Pancreas (tissue), 10 donors: Measurements from ENCODE around the gene AIF1L. TPM values are rescaled to one million over a fixed set of nuclear protein-coding genes. Genes with fewer than 3 reads are reported as not detected.

Experiments
- ATAC-seq, 4 donors: fragments of 200-7000 bp; cut with Tn5 transposase; one replicate each; pipeline versions ENCODE4 v1.8.0 to v1.9.1; 2020; ENCODE audit warnings: mild to moderate bottlenecking in 4 of 4, moderate library complexity in 4 of 4
- DNase-seq, 6 donors: peaks; one replicate each; pipeline ENCODE4 v3.0.0-alpha.2; 2020
- FAIRE-seq: peaks from 2 replicates; lab custom pipeline; 2012; peaks lifted over from hg19 to GRCh38; lab: Jason Lieb, UNC
- H3K27ac ChIP-seq, 4 donors: fragments of 200-600 bp; sonication (generic); 1 replicate in 3 of 4; 2 replicates in 1 of 4; pipeline versions ENCODE4 v1.5.0 to v1.8.0; 2020
- H3K27me3 ChIP-seq, 4 donors: fragments of 200-600 bp; one replicate each; pipeline ENCODE4 v1.8.0; 2021
- H3K36me3 ChIP-seq, 3 donors: fragments of 200-600 bp; sonication (generic) in 1 of 3; one replicate each; pipeline versions ENCODE4 v1.5.0 to v1.8.0; 2020 to 2021
- H3K4me1 ChIP-seq, 3 donors: fragments of 200-600 bp; one replicate each; pipeline ENCODE4 v1.8.0; 2021
- H3K4me3 ChIP-seq, 4 donors: fragments of 200-600 bp; sonication (generic) in 2 of 4; one replicate each; pipeline versions ENCODE4 v1.5.0 to v1.8.0; 2020 to 2021
- H3K9me3 ChIP-seq, 4 donors: fragments of 200-600 bp; one replicate each; pipeline ENCODE4 v1.8.0; 2021
- WGBS, 2 donors: extraction: QIAGEN DNeasy Blood & Tissue Kit; methylation state at CpG; one replicate each; pipeline ENCODE4 v1.1.7; 2013; 5-methylcytosine and 5-hydroxymethylcytosine counted together
- intact Hi-C, 3 donors: fragments of 100-400 bp; cut with DNase I; formaldehyde crosslinking; loops; one replicate each; pipeline versions ENCODE4 v1.11.1 to v1.14.2; 2022
- polyA plus RNA-seq, 2 donors: library from polyadenylated mRNA; stranded (reverse); fragments of 200-250 nt; gene quantifications; one replicate each; pipeline ENCODE4 v1.2.3, GENCODE V29; 2013
- total RNA-seq, 6 donors: library from RNA; stranded (reverse); fragmentation: NEBNext Ultra II Directional in 4 of 6; extraction: Animal tissue kit (Norgen Biotek cat#: 25700) in 4 of 6; gene quantifications; one replicate each; pipeline versions ENCODE4 v1.2.1 to v1.2.4, GENCODE V29; 2021 to 2023
- TF ChIP-seq, protein P1 (sequence below), 4 donors: fragments of 200-600 bp; sonication (generic) in 3 of 4; IDR thresholded peaks; one replicate each; pipeline versions ENCODE4 v1.5.0 to v1.8.0; 2021; ENCODE audit warnings: antibody characterized with exemption in 4 of 4
- donor health status: healthy with polysubstance abuse.
- donor health status: DM: no; HTN: no; CAD: no; lungs with moderate emphysema.
- donor health status: DM: no; HTN: no; CAD: no.
- donor health status: control.
- donor health status: control.
- donor health status: Bipolar disorder and iron deficiency.
- donor health status: DM: yes; HTN: yes; CAD: no.
- donor health status: DM: no; HTN: no; CAD: no.
- donor health status: DM: no; HTN: no; CAD: no.
- donor health status: DM: yes; HTN: yes; CAD: no.

The AIF1L gene
- total RNA-seq (1 to 10 TPM; 2.4 to 5.0 (median 3.8) TPM), polyA plus RNA-seq (1 to 10 TPM; 4.0 to 4.6 TPM)

DNA sequence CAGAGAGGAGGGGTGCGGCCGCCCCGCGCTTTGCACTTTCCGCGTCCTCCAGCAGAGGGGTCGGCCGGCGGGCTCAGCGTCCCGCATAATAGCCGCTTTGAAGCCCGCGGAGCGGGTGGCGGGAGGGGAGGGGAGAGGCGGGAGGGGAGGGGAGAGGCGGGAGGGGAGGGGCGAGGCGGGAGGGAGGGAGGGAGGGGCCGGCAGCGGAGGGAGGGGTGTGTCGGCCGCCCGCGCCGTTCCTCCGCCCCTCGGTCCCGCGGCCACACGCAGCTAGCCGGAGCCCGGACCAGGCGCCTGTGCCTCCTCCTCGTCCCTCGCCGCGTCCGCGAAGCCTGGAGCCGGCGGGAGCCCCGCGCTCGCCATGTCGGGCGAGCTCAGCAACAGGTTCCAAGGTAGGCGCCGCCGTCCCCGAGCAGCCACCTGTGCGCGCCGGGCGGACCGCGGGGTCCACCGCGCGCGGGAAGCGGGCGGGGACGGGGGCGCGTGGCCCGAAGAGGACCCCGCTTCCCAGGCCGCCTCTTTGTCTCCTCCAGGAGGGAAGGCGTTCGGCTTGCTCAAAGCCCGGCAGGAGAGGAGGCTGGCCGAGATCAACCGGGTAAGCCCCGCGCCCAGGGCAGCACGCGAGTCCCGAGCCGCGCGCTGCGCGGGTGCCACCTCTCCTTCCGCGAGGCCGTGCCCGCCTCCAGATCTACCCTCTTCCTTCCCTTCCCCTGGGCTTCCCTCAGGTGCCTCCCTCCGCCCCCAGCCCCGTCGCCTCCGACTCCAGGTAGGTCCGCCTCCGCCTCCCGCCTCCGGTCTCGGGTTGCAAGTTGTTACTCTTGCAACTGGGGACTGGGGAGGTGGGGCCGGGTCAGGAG lies at the start of gene AIF1L:
Gene AIF1L, plus strand, starts transcription at position 263 of the 857 bp plus-strand sequence. Its CDS starts 99 bp downstream, at position 362.
- intact Hi-C loops: no loop called here
- H3K4me1 ChIP-seq: no peaks in the 10 kb centered on the region
- ATAC-seq (peak; percentile 48 to 77 (median 65)), DNase-seq (peak in 5 of 6 donors; percentile 36 to 74 (median 40)), FAIRE-seq (no peak)
- H3K27me3 ChIP-seq: no peaks in the 10 kb centered on the region
- H3K36me3 ChIP-seq: no peaks in the 10 kb centered on the region
- 0 to 1% methylated on average over 41 to 94 of the region's 99 CpGs for WGBS, 2 donors
- TF ChIP-seq, protein P1, sequence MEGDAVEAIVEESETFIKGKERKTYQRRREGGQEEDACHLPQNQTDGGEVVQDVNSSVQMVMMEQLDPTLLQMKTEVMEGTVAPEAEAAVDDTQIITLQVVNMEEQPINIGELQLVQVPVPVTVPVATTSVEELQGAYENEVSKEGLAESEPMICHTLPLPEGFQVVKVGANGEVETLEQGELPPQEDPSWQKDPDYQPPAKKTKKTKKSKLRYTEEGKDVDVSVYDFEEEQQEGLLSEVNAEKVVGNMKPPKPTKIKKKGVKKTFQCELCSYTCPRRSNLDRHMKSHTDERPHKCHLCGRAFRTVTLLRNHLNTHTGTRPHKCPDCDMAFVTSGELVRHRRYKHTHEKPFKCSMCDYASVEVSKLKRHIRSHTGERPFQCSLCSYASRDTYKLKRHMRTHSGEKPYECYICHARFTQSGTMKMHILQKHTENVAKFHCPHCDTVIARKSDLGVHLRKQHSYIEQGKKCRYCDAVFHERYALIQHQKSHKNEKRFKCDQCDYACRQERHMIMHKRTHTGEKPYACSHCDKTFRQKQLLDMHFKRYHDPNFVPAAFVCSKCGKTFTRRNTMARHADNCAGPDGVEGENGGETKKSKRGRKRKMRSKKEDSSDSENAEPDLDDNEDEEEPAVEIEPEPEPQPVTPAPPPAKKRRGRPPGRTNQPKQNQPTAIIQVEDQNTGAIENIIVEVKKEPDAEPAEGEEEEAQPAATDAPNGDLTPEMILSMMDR (IDR thresholded peaks at IDR 0.05): no peak
- H3K27ac ChIP-seq: no peak within 1 kb of the TSS
- no peaks in the 10 kb centered on the region for H3K9me3 ChIP-seq
- peak within 1 kb of the TSS; percentile 34 to 73 (median 48) for H3K4me3 ChIP-seq

DNA sequence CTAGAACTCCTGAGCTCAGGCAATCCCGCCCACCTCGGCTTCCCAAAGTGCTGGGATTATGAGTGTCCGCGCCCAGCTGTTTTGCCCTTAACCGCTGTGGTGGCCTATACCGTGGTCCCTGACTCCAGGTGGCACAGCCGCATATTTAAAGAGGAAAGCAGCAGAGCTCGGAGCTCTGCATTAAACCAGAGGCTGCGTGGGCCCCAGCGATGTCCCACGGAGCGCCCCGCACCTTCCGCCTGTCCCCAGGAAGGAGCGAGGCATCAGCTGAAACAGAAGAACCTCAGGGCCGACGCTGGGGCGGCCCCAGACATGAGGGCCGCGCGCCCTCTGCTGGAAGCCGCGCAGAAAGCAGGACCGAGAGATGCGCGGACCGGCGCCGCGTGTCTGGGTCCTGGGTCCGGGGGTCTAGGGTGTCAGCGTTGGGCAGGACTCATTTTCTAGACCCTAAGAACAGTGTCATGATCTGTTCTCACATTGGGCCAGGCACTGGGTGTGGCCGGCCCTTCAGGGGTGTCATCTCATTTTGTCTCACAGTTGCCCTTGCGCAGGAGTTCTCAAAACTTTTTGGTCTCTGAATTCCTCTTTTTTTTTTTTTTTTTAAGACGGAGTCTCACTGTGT lies 49.6 kb upstream of the AIF1L start:
- H3K4me3 ChIP-seq: no peak overlapping the region
- peak; percentile 88 to 98 (median 96) for ATAC-seq
- no peaks in the 10 kb centered on the region for H3K9me3 ChIP-seq
- no peaks in the 10 kb centered on the region for H3K36me3 ChIP-seq
- intact Hi-C loops: loop anchor here in 2 of 3 donors (10.0 kb wide), 2 partner anchors 342 to 352 kb away; partner anchors contain the start of gene EXOSC2 (in 1 of the 2)
- H3K27me3 ChIP-seq: no peaks in the 10 kb centered on the region
- TF ChIP-seq, protein P1 (IDR thresholded peaks at IDR 0.05): peak; percentile 77 to 88 (median 85)
- peak in 5 of 6 donors; percentile 19 to 88 (median 61) for DNase-seq
- WGBS, 2 donors: 13 to 14% methylated on average over 34 to 35 of the region's 35 CpGs
- no peak for FAIRE-seq
- H3K4me1 ChIP-seq: no peaks in the 10 kb centered on the region
- H3K27ac ChIP-seq: no peak overlapping the region

GRCh38 chr9:131048332-131048731 lies 48.0 kb upstream of the AIF1L start:
- Histone ChIP-seq H3K4me3 (no peak overlapping the region), H3K27me3 (no peaks in the 10 kb centered on the region), H3K4me1 (no peaks in the 10 kb centered on the region), H3K27ac (no peak overlapping the region), H3K36me3 (no peaks in the 10 kb centered on the region), H3K9me3 (no peaks in the 10 kb centered on the region)
- 41 to 62% methylated on average over 6 of the region's 6 CpGs for WGBS, 2 donors
- intact Hi-C loops: loop anchor here in 2 of 3 donors (10.0 kb wide), 2 partner anchors 344 to 354 kb away; partner anchors contain the start of gene EXOSC2 (in 1 of the 2)
- no peak for DNase-seq
- FAIRE-seq: no peak
- ATAC-seq: no peak
- TF ChIP-seq, protein P1 (IDR thresholded peaks at IDR 0.05): no peak

- H3K4me1 ChIP-seq: no peaks in the 10 kb centered on the region
- no peaks in the 10 kb centered on the region for H3K36me3 ChIP-seq
- H3K27ac ChIP-seq: no peak overlapping the region
- no peak for FAIRE-seq
- H3K4me3 ChIP-seq: no peak overlapping the region
- intact Hi-C loops: loop anchor here in 2 of 3 donors (10.0 kb wide), 2 partner anchors 344 to 354 kb away; partner anchors contain the start of gene EXOSC2 (in 1 of the 2)
- WGBS, 2 donors: 85 to 90% methylated on average over 8 of the region's 8 CpGs
- TF ChIP-seq, protein P1 (IDR thresholded peaks at IDR 0.05): no peak
- no peaks in the 10 kb centered on the region for H3K27me3 ChIP-seq
- no peak for ATAC-seq
- no peaks in the 10 kb centered on the region for H3K9me3 ChIP-seq
- no peak for DNase-seq
Observed at GRCh38 chr9:131048820-131049219, 47.5 kb upstream of the AIF1L start.
